ENCODE results near the gene ASTN2.

ASTN2 gene

DNA sequence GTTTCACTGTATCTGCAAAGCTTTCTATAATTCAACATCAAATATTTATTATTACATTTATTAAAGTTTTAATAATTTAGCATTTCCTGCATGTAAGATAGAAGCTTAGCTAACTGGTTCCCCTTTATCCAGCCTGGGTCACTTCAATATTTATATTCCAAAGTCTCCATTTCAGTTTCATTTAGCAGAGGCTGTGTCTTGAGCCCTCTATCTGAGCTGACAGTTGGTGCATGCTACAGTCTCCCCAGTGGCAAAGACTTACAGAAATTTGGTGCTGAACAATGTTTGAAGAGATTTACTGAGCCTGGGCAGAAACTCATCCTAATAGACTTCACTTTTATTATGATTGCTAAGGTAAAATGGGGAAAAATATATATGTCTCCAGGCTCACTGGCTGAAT lies 448.7 kb downstream of the ASTN2 start:
- DNase-seq (ENCODE audit: low read depth in 2 of 2) = no peak

DNA sequence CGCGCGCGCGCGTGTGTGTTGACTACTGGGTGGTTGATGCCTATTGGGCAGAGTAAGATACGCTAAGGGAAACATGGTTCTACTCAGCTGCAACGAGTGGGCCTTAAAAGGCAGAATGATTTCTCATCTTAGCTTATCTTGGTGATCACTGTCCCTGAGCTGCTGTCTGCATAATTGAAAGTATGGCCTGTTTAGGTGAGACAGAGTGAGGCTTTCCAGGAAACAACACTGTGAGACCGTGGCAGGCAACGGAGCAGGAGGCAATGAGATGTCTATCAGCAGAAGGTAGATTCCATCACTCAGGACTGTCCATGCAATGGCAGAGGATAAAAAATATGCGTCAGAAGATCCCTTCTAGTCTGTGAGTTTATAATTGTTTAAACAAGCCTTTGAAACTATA lies 450.6 kb downstream of the ASTN2 start:
- no peak for DNase-seq (ENCODE audit: low read depth in 2 of 2)

DNA sequence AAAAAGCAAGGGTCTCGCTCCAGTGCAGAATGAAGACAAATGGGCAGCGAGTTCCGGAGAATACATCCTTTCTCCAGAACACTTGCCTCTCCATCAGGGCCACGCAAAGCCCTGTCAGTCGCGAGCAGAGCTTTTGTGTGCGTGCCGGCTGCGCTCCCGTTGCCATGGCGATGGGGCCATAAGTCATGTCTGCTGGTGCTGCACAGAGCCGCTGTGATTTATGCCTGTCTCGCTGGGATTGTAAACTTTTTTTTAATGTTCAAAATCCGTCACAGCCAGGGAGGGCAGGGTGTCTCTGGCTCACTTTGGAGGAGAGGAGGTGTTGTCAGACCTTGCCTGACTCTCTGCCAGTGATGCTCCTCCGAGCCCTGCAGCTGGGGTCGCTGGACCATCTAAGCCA lies 455.0 kb downstream of the ASTN2 start:
- DNase-seq (ENCODE audit: low read depth in 2 of 2) = no peak

DNA sequence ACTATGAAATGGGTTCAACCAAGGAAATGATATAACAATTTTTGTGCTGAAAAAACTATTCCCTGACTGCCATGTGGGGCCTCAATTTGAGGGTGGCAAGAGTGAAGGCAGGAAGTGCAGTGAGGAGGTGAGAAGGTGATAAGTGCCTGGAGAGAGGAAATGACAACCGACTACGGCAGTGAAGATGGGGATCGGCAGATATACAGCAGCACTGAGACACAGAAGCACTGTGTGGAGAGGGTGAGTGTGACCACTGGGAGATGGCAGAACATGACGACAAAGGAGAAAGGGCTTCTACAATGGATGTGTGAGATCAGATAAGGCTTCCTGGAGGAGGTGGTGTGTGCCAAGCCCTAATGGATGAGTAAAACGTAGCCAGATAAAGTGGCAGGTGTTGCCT lies 456.0 kb downstream of the ASTN2 start:
- DNase-seq (ENCODE audit: low read depth in 2 of 2) = no peak

DNA sequence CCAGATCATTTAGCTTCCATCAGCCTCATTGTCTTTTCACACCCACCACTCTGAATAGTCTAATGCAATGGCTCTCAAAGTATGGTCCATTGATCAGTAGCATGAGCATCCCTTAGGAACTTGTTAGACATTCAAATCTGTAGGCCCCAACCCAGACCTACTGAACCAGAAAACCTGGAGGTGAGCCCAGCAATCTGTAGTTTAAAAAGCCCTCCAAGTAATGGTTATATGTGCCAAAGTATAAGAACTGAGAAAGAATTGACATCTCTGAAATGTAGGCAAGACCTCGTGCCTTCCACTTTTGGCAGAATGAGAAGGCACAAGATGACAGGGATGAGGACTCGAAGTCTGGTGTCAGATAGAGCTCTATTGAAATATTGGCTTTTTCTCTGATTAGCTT lies 460.1 kb downstream of the ASTN2 start:
- no peak for DNase-seq (ENCODE audit: low read depth in 2 of 2)

DNA sequence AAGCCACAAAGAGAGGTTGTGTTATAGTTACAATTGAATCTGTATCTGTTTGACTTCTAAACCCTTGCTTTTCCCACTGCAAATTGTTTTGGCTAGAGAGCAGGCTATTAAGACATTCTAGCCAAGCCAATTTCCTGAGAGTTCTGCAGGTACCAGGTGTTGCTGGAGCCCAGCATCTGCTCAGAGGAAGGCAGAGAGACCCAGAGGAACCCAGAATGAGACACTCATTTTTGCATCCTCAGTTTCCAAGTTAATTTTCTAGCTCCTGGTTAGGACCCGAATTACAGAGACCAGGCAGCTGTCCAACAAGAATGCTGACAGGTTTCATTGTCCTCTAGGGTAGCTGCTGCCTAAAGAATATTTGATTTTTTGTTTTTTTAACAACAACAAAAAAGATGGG lies 461.6 kb downstream of the ASTN2 start:
- no peak for DNase-seq (ENCODE audit: low read depth in 2 of 2)

DNA sequence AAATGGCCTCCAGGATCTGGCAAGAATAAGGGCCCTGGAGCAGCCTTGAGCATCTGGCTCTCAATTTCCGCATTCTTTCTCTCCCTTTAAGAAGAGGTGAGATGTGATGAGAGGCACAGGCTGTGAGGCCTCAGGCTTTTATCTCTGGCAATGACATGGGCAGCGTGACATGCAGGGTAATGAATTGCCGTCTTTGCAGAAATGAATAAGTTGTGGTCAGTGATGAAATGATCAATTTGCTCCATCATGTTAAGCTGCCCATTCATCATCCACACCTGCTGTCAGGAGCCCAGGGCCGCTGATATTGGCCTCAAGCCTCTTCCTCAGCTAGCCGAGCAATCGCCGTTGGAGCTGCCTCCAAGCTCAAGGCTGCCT lies 462.4 kb downstream of the ASTN2 start:
- DNase-seq (ENCODE audit: low read depth in 2 of 2) = no peak

DNA sequence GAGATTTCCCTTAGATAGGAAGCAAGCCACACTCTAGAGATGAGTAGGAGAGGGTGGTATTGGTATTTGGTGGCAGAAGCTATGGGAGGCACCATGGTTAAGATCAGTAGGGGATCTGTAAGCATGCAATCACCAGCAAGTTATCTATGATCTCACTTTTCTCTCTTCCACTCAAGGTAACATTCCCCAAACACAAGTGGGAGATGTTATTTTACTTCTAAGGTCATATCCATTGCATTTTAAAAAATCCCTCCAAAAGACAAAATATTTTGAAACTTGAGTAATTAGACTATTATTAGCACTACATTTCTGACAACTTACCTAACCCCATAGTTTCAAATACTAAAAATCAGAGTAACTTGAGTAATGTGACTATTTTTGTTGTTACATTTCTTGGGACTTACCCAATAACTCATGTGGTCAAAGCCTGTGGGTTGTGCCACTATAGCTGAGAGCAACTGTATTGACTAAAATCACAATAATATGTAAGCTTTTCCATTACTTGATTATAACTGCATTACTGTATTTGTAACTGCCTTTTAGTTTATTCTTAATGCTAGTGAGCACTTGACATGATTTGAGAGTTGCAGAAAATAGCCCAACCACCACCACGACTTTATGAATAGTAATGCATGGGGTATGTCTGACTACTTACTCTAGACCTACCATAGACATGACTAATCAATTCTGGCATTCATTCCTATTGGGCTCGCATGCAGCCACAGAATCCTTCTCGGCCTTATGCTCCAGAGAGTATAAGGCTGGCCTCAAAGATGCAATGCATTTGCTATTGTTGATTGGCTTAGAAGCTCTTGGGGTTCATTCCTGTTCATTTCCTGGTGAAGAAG lies 463.0 kb downstream of the ASTN2 start:
- DNase-seq (ENCODE audit: low read depth in 2 of 2) = no peak

DNA sequence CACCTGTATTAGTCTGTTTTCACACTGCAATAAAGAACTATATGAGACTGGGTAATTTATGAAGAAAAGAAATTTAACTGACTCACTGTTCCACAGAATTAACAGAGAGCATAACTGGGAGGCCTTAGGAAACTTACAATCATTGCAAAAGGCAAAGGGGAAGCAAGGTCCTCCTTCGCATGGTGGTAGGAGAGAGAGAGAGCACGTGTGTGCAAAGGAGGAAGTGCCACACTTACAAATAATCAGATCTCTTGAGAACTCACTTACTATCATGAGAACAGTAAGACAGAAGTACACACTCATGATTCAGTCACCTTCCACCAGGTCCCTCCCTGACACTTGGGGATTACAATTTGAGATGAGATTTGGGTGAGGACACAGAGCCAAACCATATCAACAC lies 469.0 kb downstream of the ASTN2 start:
- no peak for DNase-seq (ENCODE audit: low read depth in 2 of 2)

DNA sequence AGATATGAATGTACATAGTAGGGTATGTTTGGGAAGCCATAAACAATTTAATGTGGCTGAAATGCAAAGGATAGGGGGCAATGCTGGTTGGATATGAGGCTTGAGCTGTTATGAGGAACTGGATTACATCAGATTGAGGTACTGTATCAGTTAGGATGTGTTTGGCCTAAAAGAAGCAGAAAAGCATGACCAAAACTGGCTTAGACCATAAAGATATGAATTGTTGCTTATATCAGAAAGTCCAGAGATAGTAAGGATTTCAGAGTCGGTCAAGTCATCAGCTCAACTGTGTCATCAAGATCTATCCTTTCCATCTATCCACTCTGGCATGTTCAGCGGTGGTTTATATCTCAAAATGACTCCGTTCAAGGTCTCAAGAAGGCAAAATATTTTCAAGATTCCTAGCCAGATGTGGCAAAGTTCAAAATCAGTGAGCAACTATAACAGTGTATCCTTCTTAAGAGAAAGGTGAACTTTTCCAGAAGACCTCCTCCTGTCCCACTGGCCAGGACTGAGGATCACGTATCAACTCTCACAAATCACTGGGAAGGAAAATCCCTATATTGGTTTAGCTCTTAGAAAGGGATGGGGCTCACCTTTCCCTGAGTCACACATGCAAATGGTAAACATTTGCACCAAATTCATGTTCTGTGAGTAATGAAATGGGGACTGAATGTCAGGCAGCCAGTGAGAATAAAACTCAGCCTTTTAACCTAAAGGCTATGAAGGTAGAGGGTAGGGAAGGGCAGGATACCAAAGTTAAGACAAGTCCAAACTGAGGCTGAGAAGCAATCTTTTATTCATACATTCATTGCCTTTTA lies 469.9 kb downstream of the ASTN2 start:
- no peak for DNase-seq (ENCODE audit: low read depth in 2 of 2)

DNA sequence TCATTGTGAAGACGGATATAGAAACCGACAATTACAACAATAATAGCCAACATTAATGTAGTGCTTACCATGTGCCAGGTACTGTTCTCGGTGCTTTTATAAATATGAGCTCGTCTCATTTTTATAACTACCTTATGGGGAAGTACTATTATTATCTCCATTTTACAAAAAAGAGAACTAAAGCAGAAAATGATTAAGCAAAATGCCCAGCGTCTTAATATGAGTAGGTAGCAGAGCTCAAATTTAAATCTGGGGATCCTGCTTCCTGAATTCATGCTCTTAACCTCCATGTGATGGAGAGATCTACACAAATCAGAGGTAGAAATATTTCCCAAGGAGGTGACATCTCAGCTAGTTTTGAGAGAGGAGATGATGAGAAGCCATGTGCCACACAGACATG lies 470.9 kb downstream of the ASTN2 start:
- no peak for DNase-seq (ENCODE audit: low read depth in 2 of 2)

DNA sequence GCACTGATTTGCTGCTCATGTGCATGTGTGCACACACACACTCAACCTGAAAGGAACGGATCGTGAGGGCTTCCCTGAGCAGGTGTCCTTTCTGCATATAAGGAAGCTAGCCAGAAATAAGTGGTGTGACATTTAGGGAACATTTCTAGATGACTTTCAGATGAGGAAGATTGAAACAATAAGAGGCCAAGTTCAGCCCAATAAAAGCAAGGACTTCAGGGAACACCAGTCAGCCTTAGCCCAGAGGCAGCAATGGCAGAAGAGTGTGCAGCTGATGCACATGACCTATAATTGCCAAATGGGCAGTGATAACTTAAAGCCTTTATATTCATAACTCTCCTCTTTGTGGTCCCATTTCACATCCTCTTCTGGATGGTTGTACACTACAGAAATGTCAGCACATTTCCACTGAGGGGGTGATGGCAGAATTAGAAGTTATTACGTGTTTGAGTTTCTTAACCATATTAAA lies 472.2 kb downstream of the ASTN2 start:
- DNase-seq (ENCODE audit: low read depth in 2 of 2) = no peak

DNA sequence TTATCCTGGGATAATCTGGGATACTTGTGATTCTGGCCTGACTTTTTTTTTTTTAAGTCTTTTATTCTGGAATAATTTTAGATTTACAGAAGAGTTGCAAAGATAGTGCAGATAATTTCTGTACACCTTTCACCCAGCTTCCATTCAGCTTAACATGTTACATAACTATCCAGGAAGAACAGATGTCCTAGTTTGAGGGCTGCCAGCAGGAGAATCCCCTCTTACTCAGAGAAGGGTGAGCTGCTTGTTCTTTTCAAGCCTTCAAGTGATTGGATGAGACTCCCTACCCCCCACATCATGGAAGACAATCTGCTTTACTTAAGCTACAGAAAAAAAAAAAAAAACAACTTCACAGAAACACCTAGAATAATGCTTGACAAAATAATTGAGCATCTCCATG lies 473.6 kb downstream of the ASTN2 start:
- DNase-seq (ENCODE audit: low read depth in 2 of 2) = no peak

DNA sequence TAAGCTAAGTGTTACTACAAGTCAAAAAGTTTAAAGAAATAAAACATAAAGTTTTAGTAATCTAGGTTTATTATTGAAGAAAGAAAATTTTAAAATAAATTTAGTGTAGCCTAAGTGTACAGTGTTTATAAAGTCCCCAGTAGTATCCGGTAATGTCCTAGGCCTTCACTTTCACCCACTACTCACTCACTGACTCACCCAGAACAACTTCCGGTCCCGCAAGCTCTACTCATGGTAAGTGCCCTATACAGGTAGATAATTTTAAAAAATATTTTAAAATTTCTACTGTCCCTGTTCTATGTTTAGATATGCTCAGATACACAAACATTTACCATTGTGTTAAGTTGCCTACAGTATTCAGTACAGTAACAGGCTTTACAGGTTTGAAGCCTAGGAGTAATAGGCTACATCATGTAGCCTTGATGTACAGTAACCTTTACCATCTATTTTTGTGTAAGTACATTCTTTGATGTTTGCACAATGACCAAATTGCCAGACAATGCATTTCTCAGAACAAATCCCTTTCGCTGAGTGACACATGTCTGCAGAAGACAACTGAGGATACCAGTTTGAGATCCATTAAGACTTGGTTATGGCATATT lies 474.1 kb downstream of the ASTN2 start:
- no peak for DNase-seq (ENCODE audit: low read depth in 2 of 2)

DNA sequence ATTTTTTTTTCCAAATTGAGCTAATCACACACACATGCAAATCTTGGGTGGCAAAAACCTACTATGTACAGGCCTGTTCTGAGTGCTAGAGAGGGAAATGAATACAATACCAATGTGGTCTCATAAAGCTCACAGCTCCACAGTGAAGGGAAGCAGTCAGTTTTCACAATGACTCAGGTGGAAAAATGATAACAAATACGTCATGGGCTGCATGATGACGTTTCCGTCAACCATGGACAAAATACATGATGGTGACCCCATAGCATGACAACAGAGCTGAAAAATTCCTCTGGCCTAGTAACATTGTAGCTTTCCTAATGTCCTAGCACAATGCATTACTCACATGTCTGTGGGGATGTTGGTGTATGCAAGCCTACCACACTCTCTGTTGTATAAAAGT lies 475.2 kb downstream of the ASTN2 start:
- no peak for DNase-seq (ENCODE audit: low read depth in 2 of 2)

DNA sequence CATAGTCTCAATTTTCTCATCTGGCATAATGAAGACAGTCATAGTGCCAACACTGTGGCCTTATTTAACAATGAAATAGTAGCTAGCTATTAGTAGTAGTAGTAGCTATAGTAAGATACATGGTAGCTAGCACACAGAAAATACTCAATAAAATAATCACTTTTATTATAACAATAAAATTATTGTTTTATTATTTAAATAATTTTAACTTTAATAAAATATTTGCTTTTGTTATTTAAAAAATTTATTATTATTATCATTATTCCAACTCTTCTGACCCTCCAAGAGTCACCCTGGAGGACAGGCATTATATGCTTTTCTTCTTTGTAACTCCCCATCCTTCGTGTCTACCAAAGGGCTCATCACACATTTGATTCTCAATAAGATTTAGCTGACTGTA lies 475.7 kb downstream of the ASTN2 start:
- DNase-seq (ENCODE audit: low read depth in 2 of 2) = no peak

DNA sequence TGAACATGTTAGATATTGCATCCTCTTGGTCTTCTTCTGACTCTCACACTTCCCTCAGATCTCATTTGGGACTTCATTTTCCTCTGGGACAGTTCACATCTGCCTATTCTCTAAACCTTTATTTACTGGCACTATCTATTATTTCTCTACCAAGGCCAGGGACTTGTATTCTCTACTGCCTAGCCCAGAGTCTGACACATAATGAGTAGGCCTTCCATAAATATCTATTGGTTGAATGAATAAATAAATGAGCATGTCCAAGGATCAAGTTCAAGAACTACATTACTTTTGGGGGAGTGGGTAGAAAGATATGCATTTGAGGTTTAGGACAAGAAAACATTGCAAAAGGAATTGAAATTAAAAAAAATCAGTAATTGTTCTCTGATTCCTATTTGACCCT lies 477.5 kb downstream of the ASTN2 start:
- no peak for DNase-seq (ENCODE audit: low read depth in 2 of 2)

DNA sequence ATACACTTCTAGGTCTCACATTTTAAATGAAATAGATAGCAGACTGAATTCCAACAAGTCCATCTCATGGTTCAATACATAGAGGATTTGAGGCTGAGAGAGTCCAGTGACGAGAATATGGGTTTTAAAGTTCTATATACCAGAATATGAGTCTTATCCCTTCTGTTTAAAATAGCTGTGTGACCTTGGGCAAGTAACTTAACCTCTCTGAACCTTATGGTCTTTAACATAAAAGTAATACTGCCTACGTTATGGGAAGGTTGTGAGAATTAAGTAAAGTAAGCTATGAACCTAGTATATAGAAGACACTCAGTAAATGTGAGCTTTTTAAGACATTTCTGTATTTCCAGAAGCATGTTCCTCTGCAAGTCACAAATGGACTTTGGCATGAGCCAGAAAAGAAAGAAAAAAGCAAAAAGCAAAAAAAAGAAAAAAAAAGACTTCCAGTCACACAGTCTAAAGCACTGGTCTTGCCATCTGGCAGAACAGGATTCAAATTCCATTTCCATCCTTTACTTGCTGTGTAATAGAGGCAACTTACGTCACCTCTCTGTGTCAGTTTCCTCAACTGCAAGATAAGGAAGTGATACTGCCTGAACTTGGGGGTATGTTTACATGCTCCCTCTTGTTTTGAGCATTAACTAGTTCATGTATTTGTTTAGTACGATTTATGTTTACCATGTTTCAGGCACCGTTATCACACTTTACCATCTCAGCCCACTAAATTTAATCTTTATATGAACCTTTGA lies 479.5 kb downstream of the ASTN2 start:
- DNase-seq (ENCODE audit: low read depth in 2 of 2) = no peak

DNA sequence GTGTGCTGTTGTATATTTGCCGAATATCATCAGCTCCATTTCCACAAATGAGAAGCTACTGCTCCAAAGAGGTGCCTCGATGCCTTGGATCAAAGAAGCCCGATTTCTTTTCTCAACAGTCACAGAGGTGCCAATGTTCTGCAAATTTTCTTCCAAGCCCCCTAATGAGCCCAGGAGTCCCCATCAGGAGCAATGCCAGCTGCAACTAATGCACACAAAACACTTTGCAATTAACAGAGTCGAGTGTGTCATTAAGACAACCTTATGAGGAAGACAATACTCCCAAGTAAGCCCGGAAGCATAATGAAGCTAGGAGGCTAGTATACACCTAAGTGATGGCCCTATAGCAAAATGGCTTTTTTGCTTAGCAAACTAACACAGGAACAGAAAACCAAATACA lies 480.7 kb downstream of the ASTN2 start:
- DNase-seq (ENCODE audit: low read depth in 2 of 2) = no peak

DNA sequence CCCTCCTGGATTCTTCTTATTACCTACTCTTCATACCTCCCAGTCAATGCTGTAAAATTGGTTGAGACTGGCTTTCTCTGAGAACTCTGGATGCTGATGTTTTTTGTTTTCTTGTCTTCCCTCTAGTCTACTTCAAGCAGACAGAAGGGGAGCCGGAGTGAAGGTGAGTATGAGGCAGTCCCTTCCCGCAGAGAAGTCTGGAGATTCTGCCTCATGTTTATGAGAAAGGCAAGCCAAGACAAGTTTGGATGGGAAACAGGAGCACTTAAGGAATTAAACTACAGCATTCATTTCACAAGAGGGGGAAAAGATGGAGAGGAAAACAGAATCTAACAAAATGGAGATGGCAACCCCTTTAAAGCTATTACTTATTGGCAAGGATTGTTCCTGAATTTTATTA lies 481.6 kb downstream of the ASTN2 start:
- DNase-seq (ENCODE audit: low read depth in 2 of 2) = no peak

DNA sequence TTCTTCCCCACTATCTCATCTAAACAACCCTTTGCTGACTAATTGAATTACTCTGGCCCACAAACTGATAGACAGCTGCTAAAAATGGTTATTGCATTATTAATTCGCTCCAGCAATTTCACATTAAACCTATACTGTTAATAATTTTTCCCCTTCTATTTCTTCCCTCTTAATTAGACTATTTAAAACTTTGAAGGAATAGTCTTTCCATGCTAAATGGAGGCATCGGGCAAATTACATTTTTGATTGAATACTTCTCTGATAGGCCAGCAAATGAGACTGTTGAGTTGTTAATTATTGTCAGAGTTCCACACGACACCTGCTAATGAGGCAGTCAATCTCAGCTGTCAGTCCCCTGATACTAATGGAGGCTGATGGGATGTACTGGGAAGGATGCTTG lies 485.2 kb downstream of the ASTN2 start:
- DNase-seq (ENCODE audit: low read depth in 2 of 2) = no peak

DNA sequence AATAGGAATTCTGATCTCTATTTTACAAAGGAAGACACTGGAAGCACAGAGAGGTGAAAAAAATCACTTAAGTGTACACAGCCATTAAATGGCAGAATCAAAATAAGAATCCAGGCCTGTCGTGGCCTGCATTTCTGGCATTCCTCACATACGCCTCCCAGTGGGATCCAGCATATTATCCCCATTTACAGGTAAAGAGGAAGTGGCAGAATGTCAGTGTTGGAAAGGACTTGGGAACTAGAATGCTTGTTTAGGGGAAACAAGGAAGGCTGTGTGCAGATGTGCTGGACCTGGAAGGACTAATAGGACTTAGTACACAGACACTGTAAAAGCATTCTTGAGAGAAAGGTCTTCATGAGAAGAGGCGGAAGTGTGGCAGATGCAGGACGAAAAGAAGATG lies 486.0 kb downstream of the ASTN2 start:
- no peak for DNase-seq (ENCODE audit: low read depth in 2 of 2)

All from stimulated activated CD4-positive, alpha-beta T cell treated with anti-CD3 and anti-CD28 coated beads, Interleukin-1b, Interleukin-23, amount 100 ng/mL, for 4 hours (primary cell).